Lung (tissue), 12 donors: Measurements from ENCODE around the gene RBPJL. TPM values are rescaled to one million over a fixed set of nuclear protein-coding genes. Genes with fewer than 3 reads are reported as not detected.

Source experiments
- ATAC-seq: fragments of 200-7000 bp; cut with Tn5 transposase; one replicate; pipeline ENCODE4 v1.9.1; 2020; ENCODE audit warnings: moderate number of reproducible peaks; ENCODE audit not compliant: insufficient read depth, low FRiP score
- DNase-seq, 3 donors: peaks; one replicate each; pipeline ENCODE4 v3.0.0-alpha.2; 2013 to 2017
- H3K27ac ChIP-seq, 2 donors: one replicate each; pipeline ENCODE4 v1.5.1; 2013; ENCODE audit warnings: mild to moderate bottlenecking in 2 of 2, moderate library complexity in 2 of 2, control low read depth in 1 of 2, inconsistent platforms in 1 of 2, low read depth in 1 of 2, low read length in 1 of 2
- H3K27me3 ChIP-seq, 3 donors: one replicate each; pipeline ENCODE4 v1.5.1; 2013; ENCODE audit warnings: low read length in 2 of 3; ENCODE audit not compliant: control insufficient read depth in 3 of 3, insufficient read depth in 3 of 3
- H3K36me3 ChIP-seq, 4 donors: one replicate each; pipeline ENCODE4 v1.5.1; 2013; ENCODE audit warnings: low read length in 4 of 4, mild to moderate bottlenecking in 1 of 4, moderate library complexity in 1 of 4; ENCODE audit not compliant: control insufficient read depth in 4 of 4, insufficient read depth in 4 of 4
- H3K4me1 ChIP-seq, 5 donors: one replicate each; pipeline ENCODE4 v1.5.1; 2013; ENCODE audit warnings: low read length in 5 of 5, mild to moderate bottlenecking in 2 of 5, moderate library complexity in 1 of 5; ENCODE audit not compliant: control insufficient read depth in 5 of 5, insufficient read depth in 5 of 5
- H3K4me3 ChIP-seq: one replicate; pipeline ENCODE4 v1.5.1; 2013; ENCODE audit warnings: mild to moderate bottlenecking, control low read depth, moderate library complexity
- H3K9ac ChIP-seq, 2 donors: one replicate each; pipeline ENCODE4 v1.5.1; 2013; ENCODE audit warnings: low read length in 2 of 2, control low read depth in 1 of 2; ENCODE audit not compliant: insufficient read depth in 1 of 2
- H3K9me3 ChIP-seq, 4 donors: one replicate each; pipeline ENCODE4 v1.5.1; 2013; ENCODE audit warnings: low read length in 3 of 4, mild to moderate bottlenecking in 1 of 4, moderate library complexity in 1 of 4; ENCODE audit not compliant: control insufficient read depth in 4 of 4, insufficient read depth in 3 of 4
- CTCF ChIP-seq: IDR thresholded peaks from 2 replicates; pipeline ENCODE4 v1.5.1; 2012; ENCODE audit warnings: mild to moderate bottlenecking; ENCODE audit errors: control extremely low read depth, extremely low read depth
- WGBS, 2 donors: extraction: QIAGEN DNeasy Blood & Tissue Kit; methylation state at CpG; one replicate each; pipeline ENCODE4 v1.1.7; 2013; 5-methylcytosine and 5-hydroxymethylcytosine counted together
- polyA plus RNA-seq, 2 donors: library from polyadenylated mRNA; stranded (reverse); fragments of 200-250 nt; gene quantifications; one replicate each; pipeline ENCODE4 v1.2.1, GENCODE V29; 2013
- total RNA-seq, 2 donors: library from RNA; depleted of rRNA in 1 of 2; stranded (reverse); fragments of >200 nt in 1 of 2; gene quantifications; one replicate each; pipeline ENCODE4 v1.2.1, GENCODE V29; 2014 to 2021
- donor health status: control.
- donor health status: control.
- donor health status: Bipolar disorder and iron deficiency.
- donor health status: healthy.
- donor health status: DM: yes; HTN: yes; CAD: no.

Gene RBPJL
- total and polyA plus RNA-seq, 4 donors = 0.12 TPM; not detected in 3

- ATAC-seq (no peak), DNase-seq (no peak)
- H3K4me1 ChIP-seq = peaks cover 0 to 2% (median 0%) of the 10 kb centered on the region in 5 donors
- no peaks in the 10 kb centered on the region for H3K9me3 ChIP-seq
- no peak overlapping the region for H3K4me3 ChIP-seq
- H3K27ac ChIP-seq = no peak overlapping the region
- H3K27me3 ChIP-seq = peaks cover 0 to 43% (median 25%) of the 10 kb centered on the region in 3 donors
- no peak overlapping the region for H3K9ac ChIP-seq
- H3K36me3 ChIP-seq = no peaks in the 10 kb centered on the region
- TF ChIP-seq CTCF = no peak
- WGBS, 2 donors = 93 to 94% methylated on average over 8 of the region's 8 CpGs
These were observed 6.5 kb downstream of the RBPJL start for GRCh38 chr20:45313065-45313695.

- TF ChIP-seq CTCF = no peak
- Histone ChIP-seq H3K36me3 (no peaks in the 10 kb centered on the region), H3K9ac (no peak overlapping the region), H3K4me1 (no peaks in the 10 kb centered on the region), H3K27me3 (peaks cover 0 to 47% (median 25%) of the 10 kb centered on the region in 3 donors), H3K9me3 (no peaks in the 10 kb centered on the region), H3K4me3 (no peak overlapping the region), H3K27ac (no peak overlapping the region)
- 86 to 92% methylated on average over 11 of the region's 11 CpGs for whole genome bisulfite sequencing, 2 donors
- ATAC-seq (no peak), DNase-seq (no peak)
These were observed 7.3 kb downstream of the RBPJL start for GRCh38 chr20:45313943-45314342.

- DNase-seq (no peak), ATAC-seq (no peak)
- no peaks in the 10 kb centered on the region for H3K36me3 ChIP-seq
- no peak overlapping the region for H3K27ac ChIP-seq
- H3K4me1 ChIP-seq = no peaks in the 10 kb centered on the region
- no peaks in the 10 kb centered on the region for H3K9me3 ChIP-seq
- 91 to 92% methylated on average over 4 of the region's 4 CpGs for WGBS, 2 donors
- TF ChIP-seq CTCF = no peak
- H3K4me3 ChIP-seq = no peak overlapping the region
- H3K9ac ChIP-seq = no peak overlapping the region
- H3K27me3 ChIP-seq = peaks cover 0 to 47% (median 25%) of the 10 kb centered on the region in 3 donors
These were observed 9.0 kb downstream of the RBPJL start for GRCh38 chr20:45315672-45316071.
